Skeletal muscle satellite cell (primary cell): ENCODE measurements around the gene FKBP10. TPM values are rescaled to one million over a fixed set of nuclear protein-coding genes. Genes with fewer than 3 reads are reported as not detected.

Experiments
- H3K27me3 ChIP-seq: 2 replicates; pipeline ENCODE4 v1.7.0; 2013; ENCODE audit warnings: low read length; ENCODE audit not compliant: control insufficient read depth, insufficient read depth
- H3K36me3 ChIP-seq: 2 replicates; pipeline ENCODE4 v1.7.0; 2013; ENCODE audit warnings: mild to moderate bottlenecking, control low read depth, low read length; ENCODE audit not compliant: insufficient read depth
- H3K4me1 ChIP-seq: 2 replicates; pipeline ENCODE4 v1.7.0; 2013; ENCODE audit warnings: low read length; ENCODE audit not compliant: control insufficient read depth, insufficient read depth
- H3K4me2 ChIP-seq: 2 replicates; pipeline ENCODE4 v1.7.0; 2013; ENCODE audit warnings: mild to moderate bottlenecking, low read length
- H3K4me3 ChIP-seq: 2 replicates; pipeline ENCODE4 v1.7.0; 2013; ENCODE audit warnings: low read length
- H3K9ac ChIP-seq: 2 replicates; pipeline ENCODE4 v1.7.0; 2013; ENCODE audit warnings: mild to moderate bottlenecking, low read depth, low read length, moderate library complexity
- H3K9me3 ChIP-seq: replicated peaks from 2 replicates; pipeline ENCODE4 v1.7.0; 2013; ENCODE audit warnings: mild to moderate bottlenecking, control low read depth, low read length
- total RNA-seq: library from RNA; depleted of rRNA; stranded (reverse); fragments of >200 nt; gene quantifications from 2 replicates; pipeline ENCODE4 v1.2.3, GENCODE V29; 2012; rRNA removed

Gene FKBP10, protein sequence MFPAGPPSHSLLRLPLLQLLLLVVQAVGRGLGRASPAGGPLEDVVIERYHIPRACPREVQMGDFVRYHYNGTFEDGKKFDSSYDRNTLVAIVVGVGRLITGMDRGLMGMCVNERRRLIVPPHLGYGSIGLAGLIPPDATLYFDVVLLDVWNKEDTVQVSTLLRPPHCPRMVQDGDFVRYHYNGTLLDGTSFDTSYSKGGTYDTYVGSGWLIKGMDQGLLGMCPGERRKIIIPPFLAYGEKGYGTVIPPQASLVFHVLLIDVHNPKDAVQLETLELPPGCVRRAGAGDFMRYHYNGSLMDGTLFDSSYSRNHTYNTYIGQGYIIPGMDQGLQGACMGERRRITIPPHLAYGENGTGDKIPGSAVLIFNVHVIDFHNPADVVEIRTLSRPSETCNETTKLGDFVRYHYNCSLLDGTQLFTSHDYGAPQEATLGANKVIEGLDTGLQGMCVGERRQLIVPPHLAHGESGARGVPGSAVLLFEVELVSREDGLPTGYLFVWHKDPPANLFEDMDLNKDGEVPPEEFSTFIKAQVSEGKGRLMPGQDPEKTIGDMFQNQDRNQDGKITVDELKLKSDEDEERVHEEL
- 290 and 339 TPM in 2 replicates for total RNA-seq

DNA sequence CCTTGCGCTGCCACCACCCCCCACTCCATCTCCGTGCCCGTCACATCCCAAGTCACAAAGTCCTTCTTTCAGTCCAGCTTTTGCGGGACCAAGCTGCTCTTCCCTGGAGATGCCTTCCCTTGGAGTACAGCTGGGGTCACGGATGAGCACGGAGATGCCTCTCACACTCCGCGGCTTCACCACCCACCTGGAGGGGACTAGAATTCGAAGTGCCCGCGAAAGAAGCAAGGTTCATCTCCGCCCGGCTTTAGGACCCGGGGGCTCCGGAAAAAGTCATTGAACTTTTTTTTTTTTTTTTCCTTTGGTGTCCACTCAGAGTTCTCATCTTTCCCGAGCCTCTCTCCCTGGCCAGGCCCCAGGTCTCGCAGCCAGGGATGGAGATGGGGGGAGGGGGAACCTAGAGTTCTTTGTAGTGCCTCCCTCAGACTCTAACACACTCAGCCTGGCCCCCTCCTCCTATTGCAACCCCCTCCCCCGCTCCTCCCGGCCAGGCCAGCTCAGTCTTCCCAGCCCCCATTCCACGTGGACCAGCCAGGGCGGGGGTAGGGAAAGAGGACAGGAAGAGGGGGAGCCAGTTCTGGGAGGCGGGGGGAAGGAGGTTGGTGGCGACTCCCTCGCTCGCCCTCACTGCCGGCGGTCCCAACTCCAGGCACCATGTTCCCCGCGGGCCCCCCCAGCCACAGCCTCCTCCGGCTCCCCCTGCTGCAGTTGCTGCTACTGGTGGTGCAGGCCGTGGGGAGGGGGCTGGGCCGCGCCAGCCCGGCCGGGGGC, at the start of gene FKBP10:
Gene FKBP10 (plus strand): TSS at position 624 of the 771 bp plus-strand sequence. CDS start 31 bp downstream, at position 655.
- peaks cover 17% of the 10 kb centered on the region for H3K36me3 ChIP-seq
- peaks cover 32% of the 10 kb centered on the region for H3K4me1 ChIP-seq
- H3K4me3 ChIP-seq = peak within 1 kb of the TSS; percentile 97
- H3K9ac ChIP-seq = peak within 1 kb of the TSS; percentile 85
- no peaks in the 10 kb centered on the region for H3K27me3 ChIP-seq
- peak within 1 kb of the TSS; percentile 100 for H3K4me2 ChIP-seq
- no peaks in the 10 kb centered on the region for H3K9me3 ChIP-seq

DNA sequence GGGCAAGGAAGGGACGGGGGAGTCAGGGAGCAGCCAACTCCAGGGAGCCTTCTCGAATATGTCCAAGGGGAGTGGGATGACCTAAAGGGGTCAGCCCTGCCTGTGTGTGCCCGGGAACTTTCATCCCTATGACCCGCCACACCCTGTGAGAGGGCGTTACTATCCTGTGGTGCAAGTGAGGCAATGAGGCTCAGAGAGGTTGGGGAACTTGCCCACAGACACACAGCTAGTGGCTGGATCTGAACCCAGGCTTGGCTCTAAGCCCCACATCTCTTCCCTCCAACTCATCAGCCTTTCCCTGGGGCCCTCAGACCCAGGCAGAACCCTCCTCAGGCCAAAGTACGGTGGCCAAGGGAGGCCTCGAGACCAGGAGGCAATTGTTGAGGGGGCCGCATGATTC, 49.5 kb upstream of the FKBP10 start:
- no peaks in the 10 kb centered on the region for H3K36me3 ChIP-seq
- H3K4me1 ChIP-seq = no peaks in the 10 kb centered on the region
- no peak overlapping the region for H3K4me2 ChIP-seq
- H3K4me3 ChIP-seq = no peak overlapping the region
- H3K9me3 ChIP-seq = no peaks in the 10 kb centered on the region
- no peak overlapping the region for H3K9ac ChIP-seq
- H3K27me3 ChIP-seq = peaks cover 6% of the 10 kb centered on the region

DNA sequence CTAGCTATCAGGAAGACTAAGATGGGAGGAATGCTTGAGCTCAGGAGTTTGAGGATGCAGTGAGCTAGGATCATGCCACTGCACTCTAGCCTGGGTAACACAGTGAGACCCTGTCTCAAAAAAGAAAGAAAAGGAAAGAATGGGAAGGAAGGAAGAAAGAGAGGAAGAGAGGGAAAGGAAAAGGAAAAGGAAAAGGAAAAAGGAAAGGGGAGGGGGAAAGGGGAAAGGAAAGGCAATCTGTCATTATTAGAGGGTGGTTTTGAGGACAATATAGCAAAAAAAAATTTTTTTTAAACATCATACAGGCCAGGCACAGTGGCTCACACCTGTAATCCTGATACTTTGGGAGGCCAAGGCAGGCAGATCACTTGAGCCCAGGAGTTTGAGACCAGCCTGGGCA, 46.7 kb upstream of the FKBP10 start:
- H3K27me3 ChIP-seq = peaks cover 5% of the 10 kb centered on the region
- H3K9me3 ChIP-seq = no peaks in the 10 kb centered on the region
- no peaks in the 10 kb centered on the region for H3K4me1 ChIP-seq
- no peak overlapping the region for H3K4me3 ChIP-seq
- H3K4me2 ChIP-seq = no peak overlapping the region
- no peaks in the 10 kb centered on the region for H3K36me3 ChIP-seq
- H3K9ac ChIP-seq = no peak overlapping the region

DNA sequence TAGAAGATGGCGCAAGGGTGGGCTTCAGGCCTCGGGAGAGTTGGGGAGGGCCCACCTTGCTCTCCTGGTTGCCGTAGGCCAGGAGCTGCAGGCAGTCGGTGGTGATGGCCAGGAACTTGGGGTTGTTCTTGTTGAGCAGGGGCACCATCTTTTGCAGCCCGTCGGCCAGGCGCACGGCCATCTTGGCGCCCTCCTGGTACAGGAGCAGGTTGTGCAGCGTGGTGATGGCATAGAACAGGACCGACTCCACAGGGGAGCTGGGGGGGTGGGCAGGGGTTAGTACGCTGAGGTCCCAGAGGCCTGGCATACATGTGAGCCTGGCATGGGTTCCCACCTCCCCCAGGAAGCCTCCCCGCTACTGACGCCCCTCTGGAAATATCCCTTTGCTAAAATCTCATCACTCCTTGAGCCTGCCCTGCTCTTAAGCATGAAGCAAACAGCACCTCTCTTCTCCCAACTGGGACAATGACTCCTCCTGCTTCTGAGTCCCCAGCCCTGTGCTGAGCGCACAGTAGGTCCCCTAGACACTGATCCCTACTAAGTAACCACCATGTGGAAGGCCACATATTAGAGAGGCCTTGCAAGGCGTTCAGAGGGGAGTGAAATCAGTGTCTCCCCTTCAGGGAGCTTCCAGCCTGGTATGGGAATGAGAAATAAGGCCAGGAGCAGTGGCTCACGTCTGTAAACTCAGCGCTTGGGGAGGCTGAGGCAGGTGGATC, 45.3 kb upstream of the FKBP10 start:
- Histone ChIP-seq H3K27me3 (no peaks in the 10 kb centered on the region), H3K9ac (no peak overlapping the region), H3K4me1 (no peaks in the 10 kb centered on the region), H3K4me2 (no peak overlapping the region), H3K36me3 (no peaks in the 10 kb centered on the region), H3K9me3 (no peaks in the 10 kb centered on the region), H3K4me3 (no peak overlapping the region)

DNA sequence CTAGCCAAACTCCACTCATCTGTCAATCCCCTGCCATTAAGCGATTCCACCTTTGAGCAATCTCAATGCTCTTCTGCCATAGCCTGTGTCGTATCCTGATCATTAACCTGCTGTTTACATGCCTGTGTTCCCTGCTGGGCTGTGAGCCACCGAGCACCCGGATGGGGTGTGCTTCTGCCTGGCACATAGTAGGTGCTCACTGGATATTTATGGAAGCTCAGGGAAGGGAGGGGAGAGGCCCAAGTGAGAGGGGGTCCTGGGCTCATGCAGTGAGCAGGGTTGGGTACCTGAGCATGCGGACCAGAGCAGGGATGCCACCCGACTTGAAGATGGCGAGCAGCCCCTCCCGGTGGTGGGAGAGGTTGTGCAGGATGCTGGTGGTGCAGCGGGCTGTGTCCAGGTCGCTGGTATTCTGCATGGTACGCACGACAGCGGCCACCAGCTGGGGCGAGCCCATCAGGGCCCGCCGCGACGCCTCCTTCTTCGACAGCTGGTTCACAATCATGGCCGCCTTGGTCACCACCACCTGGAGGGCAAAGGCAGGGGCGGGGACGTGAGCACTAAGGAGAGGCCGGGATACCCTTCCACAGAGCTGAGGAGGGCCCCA, 44.0 kb upstream of the FKBP10 start:
- H3K4me1 ChIP-seq = peaks cover 10% of the 10 kb centered on the region
- H3K27me3 ChIP-seq = no peaks in the 10 kb centered on the region
- no peak overlapping the region for H3K4me3 ChIP-seq
- H3K9ac ChIP-seq = no peak overlapping the region
- no peak overlapping the region for H3K4me2 ChIP-seq
- no peaks in the 10 kb centered on the region for H3K36me3 ChIP-seq
- H3K9me3 ChIP-seq = no peaks in the 10 kb centered on the region

DNA sequence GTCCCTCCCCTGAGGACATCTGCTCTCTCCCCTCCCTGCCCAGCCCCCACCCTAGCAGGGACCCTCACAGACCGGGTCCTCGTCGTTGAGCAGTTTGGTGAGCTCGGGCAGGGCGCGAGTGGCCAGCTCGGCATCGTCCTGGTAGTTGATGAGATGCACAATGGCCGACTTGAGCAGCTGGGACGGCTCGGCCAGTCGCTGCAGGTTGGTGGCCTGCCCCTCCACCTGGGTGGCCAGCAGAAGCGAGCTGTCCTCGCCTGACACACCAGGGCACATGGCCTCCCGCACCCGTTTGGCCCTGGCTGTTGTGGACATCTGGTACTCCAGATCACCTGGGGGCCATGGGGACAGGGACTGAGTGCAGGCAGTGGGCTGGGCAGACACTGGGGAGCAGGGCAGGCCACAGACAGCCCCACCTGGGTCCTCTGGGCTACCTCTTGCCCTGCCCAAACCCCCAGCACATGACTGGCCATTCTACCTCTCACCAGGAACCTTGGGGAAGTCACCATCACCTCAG, 43.4 kb upstream of the FKBP10 start:
- Histone ChIP-seq H3K4me2 (no peak overlapping the region), H3K36me3 (no peaks in the 10 kb centered on the region), H3K4me1 (peaks cover 10% of the 10 kb centered on the region), H3K27me3 (no peaks in the 10 kb centered on the region), H3K9me3 (no peaks in the 10 kb centered on the region), H3K4me3 (no peak overlapping the region), H3K9ac (no peak overlapping the region)

DNA sequence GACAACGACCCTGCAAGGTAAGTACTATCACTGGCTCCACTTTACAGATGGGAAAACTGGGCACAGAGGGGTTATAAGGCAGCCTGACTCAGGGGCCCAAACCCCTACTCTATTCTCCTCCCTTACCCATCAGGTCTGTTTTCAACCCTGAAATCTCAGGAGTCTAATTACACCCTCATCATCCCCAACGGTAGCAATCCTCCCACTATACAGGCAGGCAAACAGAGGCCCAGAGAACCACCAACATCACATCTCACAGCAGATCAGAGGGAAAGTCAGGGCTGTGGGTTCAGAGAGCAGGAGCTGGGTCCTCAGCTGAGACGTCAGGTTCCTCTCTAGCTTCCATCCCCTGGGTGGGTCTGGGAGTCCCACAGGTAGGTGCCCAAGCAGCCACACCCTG, 42.8 kb upstream of the FKBP10 start:
- Histone ChIP-seq H3K4me3 (no peak overlapping the region), H3K9me3 (no peaks in the 10 kb centered on the region), H3K9ac (no peak overlapping the region), H3K4me2 (no peak overlapping the region), H3K27me3 (no peaks in the 10 kb centered on the region), H3K36me3 (no peaks in the 10 kb centered on the region), H3K4me1 (peaks cover 10% of the 10 kb centered on the region)

DNA sequence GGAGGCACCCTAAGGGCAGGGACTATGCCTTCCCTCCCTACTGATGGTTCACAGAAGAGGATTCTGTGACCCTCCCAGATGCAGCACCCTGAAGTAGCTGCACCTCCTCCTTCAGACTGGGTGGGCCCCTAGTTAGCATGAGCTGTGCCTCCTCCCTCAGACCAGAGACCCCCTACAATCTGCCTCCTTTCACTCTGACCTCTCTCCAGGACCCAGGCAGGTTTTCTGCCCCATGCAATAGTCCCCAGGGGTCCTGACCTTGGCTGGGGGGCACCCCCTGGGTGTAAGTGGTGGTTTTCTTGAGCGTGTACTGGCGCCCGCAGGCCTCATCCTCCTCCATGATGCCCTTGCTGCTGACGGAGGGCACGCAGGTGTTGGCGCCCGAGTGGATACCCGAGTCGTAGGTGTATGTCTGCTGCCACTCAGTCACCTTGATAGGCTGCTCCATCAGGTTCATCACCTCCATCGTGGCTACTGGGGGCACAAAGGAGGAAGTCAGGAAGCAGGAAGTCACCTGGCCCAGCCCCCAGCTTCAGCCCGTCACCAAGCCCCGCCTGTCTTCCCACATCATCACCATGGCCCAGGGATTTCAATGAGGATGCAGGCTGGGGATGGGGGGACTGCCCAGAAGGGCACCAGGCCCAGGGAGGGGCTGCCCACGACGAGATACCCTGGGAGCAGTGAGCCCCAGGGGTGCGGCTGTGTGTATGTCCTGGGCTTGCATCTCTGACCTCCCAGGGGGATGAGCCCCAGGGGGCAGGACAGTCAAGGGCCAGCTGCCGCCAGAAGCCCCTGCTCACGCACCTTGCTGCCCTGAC, 41.2 kb upstream of the FKBP10 start:
- Histone ChIP-seq H3K4me2 (no peak overlapping the region), H3K4me3 (no peak overlapping the region), H3K4me1 (peaks cover 10% of the 10 kb centered on the region), H3K27me3 (no peaks in the 10 kb centered on the region), H3K9ac (no peak overlapping the region), H3K9me3 (no peaks in the 10 kb centered on the region), H3K36me3 (no peaks in the 10 kb centered on the region)

DNA sequence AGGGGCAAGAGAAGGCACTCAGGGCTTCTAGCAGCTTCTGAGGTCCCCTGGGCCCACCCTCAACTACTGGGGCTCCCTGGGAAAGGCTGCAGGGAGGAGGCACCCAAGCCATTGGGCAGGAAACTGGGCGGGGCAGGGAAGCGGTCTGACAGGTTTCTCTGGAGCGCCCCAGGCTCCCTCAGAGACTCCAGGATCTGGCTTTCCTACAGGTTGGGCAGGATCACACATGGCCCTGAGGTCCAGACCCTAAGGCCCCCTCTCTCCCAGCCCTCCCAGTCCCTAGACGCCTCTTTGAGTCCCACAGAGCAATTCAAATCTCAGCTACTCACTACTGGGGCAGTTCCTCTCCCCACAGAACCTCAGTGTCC, 40.6 kb upstream of the FKBP10 start:
- Histone ChIP-seq H3K4me2 (no peak overlapping the region), H3K27me3 (no peaks in the 10 kb centered on the region), H3K36me3 (no peaks in the 10 kb centered on the region), H3K4me3 (no peak overlapping the region), H3K9ac (no peak overlapping the region), H3K9me3 (no peaks in the 10 kb centered on the region), H3K4me1 (peaks cover 14% of the 10 kb centered on the region)

DNA sequence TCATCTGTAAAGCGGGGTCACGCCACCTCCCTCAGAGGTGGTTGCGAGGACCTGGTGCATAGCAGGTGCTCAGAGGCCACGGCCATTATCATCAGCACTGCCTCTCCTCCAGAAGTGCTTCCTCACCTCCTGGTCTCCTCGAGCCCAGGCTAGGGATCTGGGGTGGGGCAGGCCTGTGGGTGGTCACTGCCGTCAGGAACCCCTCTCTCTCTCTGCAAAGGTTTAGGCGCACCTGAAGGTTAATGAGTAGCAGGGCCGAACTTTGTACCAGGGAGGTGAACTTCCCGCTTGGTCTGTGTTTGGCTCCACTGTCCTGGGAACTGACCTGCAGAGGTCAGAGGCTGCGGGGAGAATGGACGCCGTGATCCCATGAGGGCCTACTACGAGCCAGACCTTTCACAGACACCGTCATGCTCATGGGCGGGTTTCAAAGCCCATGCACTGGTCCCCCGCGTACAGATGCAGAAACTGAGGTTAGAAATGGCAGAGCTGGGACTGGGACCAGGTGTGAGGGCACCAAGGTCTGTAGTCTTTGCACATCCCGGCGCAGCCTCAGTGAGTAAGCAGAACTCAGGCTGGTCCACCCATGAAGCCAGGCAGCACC, 40.1 kb upstream of the FKBP10 start:
- H3K4me1 ChIP-seq = peaks cover 19% of the 10 kb centered on the region
- peak overlapping the region; percentile 49 for H3K4me2 ChIP-seq
- no peaks in the 10 kb centered on the region for H3K9me3 ChIP-seq
- H3K27me3 ChIP-seq = no peaks in the 10 kb centered on the region
- no peaks in the 10 kb centered on the region for H3K36me3 ChIP-seq
- no peak overlapping the region for H3K4me3 ChIP-seq
- no peak overlapping the region for H3K9ac ChIP-seq
